H1 (cell line): Measurements from ENCODE around the gene SERGEF. TPM values are rescaled to one million over a fixed set of nuclear protein-coding genes. Genes with fewer than 3 reads are reported as not detected.

ENCODE experiments used
- CTCF ChIA-PET: fragments of 300-600 bp; sonication (Branson Sonifier 250); formaldehyde crosslinking; loops from one replicate; lab custom pipeline; 2021; ENCODE audit not compliant: partially characterized antibody; lab: Charles Lee
- POLR2A ChIA-PET: fragments of 300-600 bp; sonication (Branson Sonifier 250); formaldehyde crosslinking; loops from one replicate; lab custom pipeline; 2021; ENCODE audit warnings: inconsistent platforms; ENCODE audit not compliant: partially characterized antibody; lab: Charles Lee
- DNase-seq, 2 experiments: peaks; one replicate each; pipeline versions ENCODE4 v3.0.0 to v3.0.0-alpha.2; 2010 to 2022; ENCODE audit warnings: low spot score in 2 of 2, low read depth in 1 of 2, mixed read lengths in 1 of 2
- FAIRE-seq: peaks from 2 replicates; lab custom pipeline; 2011; peaks lifted over from hg19 to GRCh38; lab: Jason Lieb, UNC
- H2AFZ ChIP-seq: 2 replicates; pipeline ENCODE4 v1.8.1; 2012; ENCODE audit warnings: low read length, inconsistent platforms
- H2AK5ac ChIP-seq: 2 replicates; pipeline ENCODE4 v1.6.1; 2013; ENCODE audit warnings: low read depth, low read length
- H2BK120ac ChIP-seq: replicated peaks from 2 replicates; pipeline ENCODE3; 2013; ENCODE audit warnings: low read depth, low read length, inconsistent platforms
- H2BK12ac ChIP-seq: 2 replicates; pipeline ENCODE4 v1.6.1; 2013; ENCODE audit warnings: low read depth, low read length
- H2BK15ac ChIP-seq: 2 replicates; pipeline ENCODE4 v1.6.1; 2013; ENCODE audit warnings: low read length
- H2BK20ac ChIP-seq: 2 replicates; pipeline ENCODE4 v1.6.1; 2013; ENCODE audit warnings: low read length
- H2BK5ac ChIP-seq: 2 replicates; pipeline ENCODE4 v1.6.1; 2013; ENCODE audit warnings: low read depth, low read length
- H3K14ac ChIP-seq: 2 replicates; pipeline ENCODE4 v1.6.1; 2013; ENCODE audit warnings: inconsistent platforms; ENCODE audit not compliant: insufficient read length
- H3K18ac ChIP-seq: 2 replicates; pipeline ENCODE4 v1.6.1; 2013; ENCODE audit warnings: low read length; ENCODE audit errors: extremely low read depth
- H3K23ac ChIP-seq: 2 replicates; pipeline ENCODE4 v1.6.1; 2013; ENCODE audit warnings: inconsistent platforms; ENCODE audit not compliant: insufficient read length
- H3K23me2 ChIP-seq: 2 replicates; pipeline ENCODE4 v1.6.1; 2013; ENCODE audit warnings: low read depth, low read length
- H3K27ac ChIP-seq: 2 replicates; pipeline ENCODE4 v1.6.1; 2011; ENCODE audit warnings: low read depth, low read length, inconsistent platforms
- H3K27me3 ChIP-seq, 4 experiments: replicated peaks in 1 of 4; 1 replicate in 1 of 4; 2 replicates in 3 of 4; pipeline versions ENCODE4 v1.6.1 to v1.8.1; 2011 to 2013; ENCODE audit warnings: low read length in 3 of 4, mild to moderate bottlenecking in 3 of 4, inconsistent platforms in 2 of 4, mixed read lengths in 2 of 4, moderate library complexity in 1 of 4; ENCODE audit not compliant: control insufficient read depth in 3 of 4, insufficient read depth in 3 of 4; ENCODE audit errors: extremely low read depth in 1 of 4
- H3K36me3 ChIP-seq, 4 experiments: 2 replicates each; pipeline versions ENCODE4 v1.6.1 to v1.8.1; 2011 to 2013; ENCODE audit warnings: mild to moderate bottlenecking in 4 of 4, low read length in 3 of 4, moderate library complexity in 2 of 4, control low read depth in 1 of 4, inconsistent platforms in 1 of 4; ENCODE audit not compliant: insufficient read depth in 4 of 4, control insufficient read depth in 2 of 4
- H3K4ac ChIP-seq: replicated peaks from 2 replicates; pipeline ENCODE3; 2013; ENCODE audit warnings: low read length, low read depth, mixed read lengths, inconsistent platforms; ENCODE audit not compliant: insufficient read length
- H3K4me1 ChIP-seq, 4 experiments: replicated peaks in 1 of 4; 1 replicate in 1 of 4; 2 replicates in 3 of 4; pipeline versions ENCODE4 v1.6.1 to v1.8.1; 2011 to 2013; ENCODE audit warnings: low read length in 3 of 4, inconsistent platforms in 2 of 4, mixed read lengths in 1 of 4; ENCODE audit not compliant: insufficient read depth in 4 of 4, control insufficient read depth in 3 of 4
- H3K4me2 ChIP-seq, 2 experiments: 2 replicates each; pipeline versions ENCODE4 v1.6.1 to v1.8.1; 2011 to 2013; ENCODE audit warnings: low read depth in 2 of 2, low read length in 2 of 2, control low read depth in 1 of 2, inconsistent platforms in 1 of 2, mild to moderate bottlenecking in 1 of 2; ENCODE audit not compliant: insufficient read depth in 1 of 2
- H3K4me3 ChIP-seq, 4 experiments: fragments of 200-600, 300-600 bp in 1 of 4; sonication (generic), shearing (Covaris generic), sonication (Bioruptor Twin) in 1 of 4; 2 replicates each; pipeline versions ENCODE4 v1.5.1 to v1.8.1; 2011 to 2016; ENCODE audit warnings: low read length in 4 of 4, low read depth in 3 of 4, control low read depth in 2 of 4, inconsistent platforms in 2 of 4, mild to moderate bottlenecking in 2 of 4, mixed read lengths in 1 of 4, moderate library complexity in 1 of 4; ENCODE audit not compliant: insufficient read depth in 2 of 4; ENCODE audit errors: extremely low read depth in 1 of 4
- H3K56ac ChIP-seq: replicated peaks from 2 replicates; pipeline ENCODE3; 2013; ENCODE audit warnings: low read depth, mild to moderate bottlenecking, mixed read lengths, low read length, inconsistent platforms; ENCODE audit not compliant: insufficient read length
- H3K79me1 ChIP-seq: 2 replicates; pipeline ENCODE4 v1.6.1; 2013; ENCODE audit warnings: low read depth, low read length, control low read depth
- H3K79me2 ChIP-seq, 2 experiments: 2 replicates each; pipeline versions ENCODE4 v1.6.1 to v1.8.1; 2012 to 2013; ENCODE audit warnings: low read length in 2 of 2, mild to moderate bottlenecking in 2 of 2, inconsistent platforms in 1 of 2; ENCODE audit not compliant: insufficient read depth in 2 of 2, control insufficient read depth in 1 of 2
- H3K9ac ChIP-seq, 4 experiments: replicated peaks in 1 of 4; 1 replicate in 1 of 4; 2 replicates in 3 of 4; pipeline versions ENCODE4 v1.6.1 to v1.8.1; 2011 to 2013; ENCODE audit warnings: low read depth in 3 of 4, low read length in 3 of 4, control low read depth in 2 of 4, mild to moderate bottlenecking in 2 of 4, moderate library complexity in 2 of 4, inconsistent platforms in 1 of 4; ENCODE audit errors: extremely low read depth in 1 of 4
- H3K9me3 ChIP-seq, 2 experiments: 2 replicates each; pipeline versions ENCODE4 v1.6.1 to v1.8.1; 2012 to 2013; ENCODE audit warnings: mild to moderate bottlenecking in 2 of 2, moderate library complexity in 2 of 2, control low read depth in 1 of 2, inconsistent platforms in 1 of 2, low read depth in 1 of 2, low read length in 1 of 2, mixed read lengths in 1 of 2; ENCODE audit not compliant: insufficient read depth in 2 of 2
- H4K20me1 ChIP-seq, 2 experiments: replicated peaks in 1 of 2; 2 replicates each; pipeline versions ENCODE3 to v1.8.1; 2011 to 2013; ENCODE audit warnings: inconsistent platforms in 2 of 2, low read length in 2 of 2, mild to moderate bottlenecking in 1 of 2; ENCODE audit not compliant: insufficient read depth in 2 of 2, control insufficient read depth in 1 of 2
- H4K5ac ChIP-seq: 2 replicates; pipeline ENCODE4 v1.6.1; 2013; ENCODE audit warnings: low read length, low read depth, mixed read lengths, inconsistent platforms; ENCODE audit not compliant: insufficient read length
- H4K8ac ChIP-seq: 2 replicates; pipeline ENCODE4 v1.8.0; 2013; ENCODE audit warnings: mild to moderate bottlenecking, moderate library complexity, low read length, inconsistent platforms; ENCODE audit not compliant: insufficient read depth; ENCODE audit errors: extremely low read depth
- H4K91ac ChIP-seq: replicated peaks from 2 replicates; pipeline ENCODE3; 2013; ENCODE audit warnings: low read length, mixed read lengths, inconsistent platforms; ENCODE audit not compliant: insufficient read length
- POU5F1 ChIP-seq: IDR thresholded peaks from 2 replicates; pipeline ENCODE4 v1.6.1; 2011; ENCODE audit warnings: low read depth, mild to moderate bottlenecking, low read length, moderate library complexity
- WGBS, 2 experiments: shearing (Covaris generic) in 1 of 2; methylation state at CpG; one replicate each; pipeline versions ENCODE4 v1.1.6 to v1.1.7; 2013 to 2015; ENCODE audit warnings: low lambda C conversion rate in 2 of 2, mixed read lengths in 2 of 2, inconsistent platforms in 1 of 2, low coverage in 1 of 2, missing lambda C conversion rate in 1 of 2; ENCODE audit not compliant: insufficient replicate concordance in 2 of 2, insufficient coverage in 1 of 2, insufficient read length in 1 of 2; ENCODE audit errors: extremely low coverage in 1 of 2, missing lambda C conversion rate in 1 of 2; 5-methylcytosine and 5-hydroxymethylcytosine counted together
- polyA plus RNA-seq, 7 experiments: library from polyadenylated mRNA; depleted of rRNA in 3 of 7; stranded (reverse) in 5 of 7; unstranded in 2 of 7; fragments of >200 nt in 5 of 7; fragments of 200-250 nt in 2 of 7; gene quantifications; 1 replicate in 5 of 7; 2 replicates in 1 of 7; 4 replicates in 1 of 7; pipeline versions ENCODE4 v1.2.1 to v1.2.3, GENCODE V29; 2011 to 2013; ENCODE audit warnings: missing spikeins in 2 of 7, mixed read lengths in 2 of 7
- total RNA-seq: library from RNA; stranded (reverse); fragmentation: NEBNext Ultra II Directional; extraction: Animal tissue kit (Norgen Biotek cat#: 25700); gene quantifications from 2 replicates; pipeline ENCODE4 v1.2.1, GENCODE V29; 2021

Gene SERGEF
- total and polyA plus RNA-seq, 2 of the 8 experiments (the other 6 are each of a cell fraction or from before 2014, with no cell fraction given), result 16.6 to 28.8 TPM

- no peak overlapping the region for H3K27ac ChIP-seq
- no peak overlapping the region for H3K4me2 ChIP-seq
- no peak overlapping the region for H2BK5ac ChIP-seq
- ChIA-PET POLR2A (no interaction called here), CTCF (interaction anchor here (1.0 to 4.1 kb wide), 12 partner anchors 13 to 208 kb away, joined by 3 to 28 read pairs (median 5); no protein-coding TSS in a partner anchor)
- H3K4me3 ChIP-seq, result no peak overlapping the region
- H3K14ac ChIP-seq, result no peak overlapping the region
- no peak for DNase-seq
- H2AFZ ChIP-seq, result no peak overlapping the region
- no peak overlapping the region for H3K23ac ChIP-seq
- no peak overlapping the region for H2AK5ac ChIP-seq
- H3K27me3 ChIP-seq, result no peaks in the 10 kb centered on the region
- no peak overlapping the region for H3K56ac ChIP-seq
- H3K23me2 ChIP-seq, result peaks cover 2% of the 10 kb centered on the region; the same call in 1 of the 2 replicates
- H3K9me3 ChIP-seq, result no peaks in the 10 kb centered on the region; a peak in 1 of 4 replicates
- H3K79me2 ChIP-seq, result no peaks in the 10 kb centered on the region
- H3K4ac ChIP-seq, result no peak overlapping the region
- H4K5ac ChIP-seq, result no peak overlapping the region
- no peak for FAIRE-seq
- 96% methylated on average over 29 of the region's 31 CpGs; no CpG with 5 or more reads in 1 of the 2 experiments for WGBS, 2 experiments
- no peak overlapping the region for H4K8ac ChIP-seq
- no peak overlapping the region for H3K9ac ChIP-seq
- H3K18ac ChIP-seq, result no peak overlapping the region
- no peaks in the 10 kb centered on the region for H3K36me3 ChIP-seq
- no peak overlapping the region for H4K91ac ChIP-seq
- peaks cover 0 to 4% (median 0%) of the 10 kb centered on the region in 4 experiments; a peak in 2 of 7 replicates for H3K4me1 ChIP-seq
- H3K79me1 ChIP-seq, result no peaks in the 10 kb centered on the region
- H2BK12ac ChIP-seq, result no peak overlapping the region
- no peak overlapping the region for H2BK20ac ChIP-seq
- H2BK120ac ChIP-seq, result no peak overlapping the region
- no peaks in the 10 kb centered on the region for H4K20me1 ChIP-seq
- no peak overlapping the region for H2BK15ac ChIP-seq
- no peak for TF ChIP-seq POU5F1
Measured at GRCh38 chr11:17772704-17773600, 239.9 kb downstream of the SERGEF start.
